Right cardiac atrium (tissue), 5 donors: ENCODE data around the gene LSM14A. TPM values are rescaled to one million over a fixed set of nuclear protein-coding genes. Genes with fewer than 3 reads are reported as not detected.
"Not testable (repeated sequence)": the region's sequence is repeated elsewhere in the genome, so short reads cannot be mapped to it uniquely, and the experiment has no call there.

Source experiments
- ATAC-seq, 2 donors: fragments of 200-7000 bp; cut with Tn5 transposase; one replicate each; pipeline versions ENCODE4 v1.8.0 to v1.9.1; 2020; ENCODE audit warnings: moderate library complexity in 2 of 2, mild to moderate bottlenecking in 1 of 2
- DNase-seq, 3 donors: peaks; one replicate each; pipeline ENCODE4 v3.0.0-alpha.2; 2020
- H3K27ac ChIP-seq: one replicate; pipeline ENCODE4 v1.5.1; 2013; ENCODE audit warnings: mild to moderate bottlenecking, low read length, control low read depth, moderate library complexity
- H3K27me3 ChIP-seq: one replicate; pipeline ENCODE4 v1.6.1; 2013; ENCODE audit not compliant: control insufficient read depth, insufficient read depth
- H3K4me1 ChIP-seq: one replicate; pipeline ENCODE4 v1.6.1; 2013; ENCODE audit warnings: low read length; ENCODE audit not compliant: control insufficient read depth, insufficient read depth
- H3K4me3 ChIP-seq: one replicate; pipeline ENCODE4 v1.5.1; 2013; ENCODE audit warnings: low read length, control low read depth
- H3K9me3 ChIP-seq: one replicate; pipeline ENCODE4 v1.6.1; 2013; ENCODE audit warnings: low read length; ENCODE audit not compliant: control insufficient read depth
- WGBS: extraction: QIAGEN DNeasy Blood & Tissue Kit; methylation state at CpG from one replicate; pipeline ENCODE4 v1.1.7; 2013; 5-methylcytosine and 5-hydroxymethylcytosine counted together
- intact Hi-C, 4 donors: fragments of 100-400 bp; cut with DNase I; formaldehyde crosslinking; loops; one replicate each; pipeline versions ENCODE4 v1.11.0 to v1.14.0; 2022 to 2023
- polyA plus RNA-seq: library from polyadenylated mRNA; stranded (reverse); fragments of 200-250 nt; gene quantifications from one replicate; pipeline ENCODE4 v1.2.3, GENCODE V29; 2013
- total RNA-seq, 4 donors: library from RNA; stranded (reverse); fragmentation: NEBNext Ultra II Directional; extraction: Animal tissue kit (Norgen Biotek cat#: 25700); gene quantifications; one replicate each; pipeline ENCODE4 v1.2.1, GENCODE V29; 2021
- donor health status: healthy with polysubstance abuse.
- donor health status: DM: no; HTN: yes; CAD: no.
- donor health status: DM: no; HTN: no; CAD: no.
- donor health status: DM: no; HTN: yes; CAD: no; lungs with severe emphysema.
- donor health status: DM: yes; HTN: yes; CAD: no.

Gene LSM14A
- total and polyA plus RNA-seq, 5 donors, result 50.7 to 91.4 (median 78.2) TPM

DNA sequence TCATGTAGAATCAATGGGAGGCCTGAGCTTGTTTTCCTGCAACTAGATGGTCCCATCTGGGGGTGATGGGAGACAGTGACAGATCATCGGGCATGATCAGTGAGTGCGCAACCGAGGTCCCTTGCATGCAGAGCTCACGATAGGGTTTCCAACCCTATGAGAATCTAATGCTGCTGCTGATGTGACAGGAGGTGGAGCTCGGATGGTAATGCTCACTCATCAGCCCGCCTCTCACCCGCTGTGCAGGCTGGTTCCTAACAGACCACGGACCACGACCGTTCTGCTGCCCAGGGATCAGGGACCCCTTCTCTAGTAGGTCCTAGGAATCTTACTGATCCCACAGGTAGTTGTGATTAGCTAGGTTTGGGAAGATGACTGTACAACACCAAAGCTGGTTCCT lies 58.5 kb downstream of the LSM14A start:
- WGBS, result 90% methylated on average over 10 of the region's 10 CpGs
- no peaks in the 10 kb centered on the region for H3K27me3 ChIP-seq
- DNase-seq (no peak), ATAC-seq (no peak)
- H3K27ac ChIP-seq, result no peak overlapping the region
- H3K9me3 ChIP-seq, result no peaks in the 10 kb centered on the region
- H3K4me1 ChIP-seq, result peaks cover 6% of the 10 kb centered on the region
- intact Hi-C loops, result no loop called here
- no peak overlapping the region for H3K4me3 ChIP-seq

DNA sequence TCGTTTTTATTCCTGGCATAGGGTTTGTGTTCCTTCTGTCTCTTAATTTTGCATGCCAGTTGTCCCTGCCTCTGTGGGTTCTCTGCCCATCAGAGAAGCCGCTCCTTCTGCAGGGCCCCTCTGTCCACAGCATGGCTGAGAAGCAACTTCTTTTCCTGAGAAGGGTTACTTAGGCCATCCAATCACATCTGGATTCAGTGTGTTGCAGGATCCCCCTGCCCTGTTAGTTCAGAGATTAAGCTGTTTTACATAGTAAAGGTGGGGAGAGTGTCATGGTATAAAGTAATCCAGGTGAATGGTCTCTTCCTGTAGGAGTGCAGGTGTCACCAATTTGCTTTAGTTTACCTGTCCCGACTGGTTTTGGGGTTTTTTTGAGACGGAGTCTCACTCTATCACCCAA lies 59.1 kb downstream of the LSM14A start:
- H3K4me1 ChIP-seq, result peaks cover 6% of the 10 kb centered on the region
- no peak overlapping the region for H3K4me3 ChIP-seq
- DNase-seq (no peak), ATAC-seq (no peak)
- no peaks in the 10 kb centered on the region for H3K9me3 ChIP-seq
- intact Hi-C loops, result no loop called here
- no peaks in the 10 kb centered on the region for H3K27me3 ChIP-seq
- 94% methylated on average over 4 of the region's 4 CpGs for WGBS
- H3K27ac ChIP-seq, result no peak overlapping the region

DNA sequence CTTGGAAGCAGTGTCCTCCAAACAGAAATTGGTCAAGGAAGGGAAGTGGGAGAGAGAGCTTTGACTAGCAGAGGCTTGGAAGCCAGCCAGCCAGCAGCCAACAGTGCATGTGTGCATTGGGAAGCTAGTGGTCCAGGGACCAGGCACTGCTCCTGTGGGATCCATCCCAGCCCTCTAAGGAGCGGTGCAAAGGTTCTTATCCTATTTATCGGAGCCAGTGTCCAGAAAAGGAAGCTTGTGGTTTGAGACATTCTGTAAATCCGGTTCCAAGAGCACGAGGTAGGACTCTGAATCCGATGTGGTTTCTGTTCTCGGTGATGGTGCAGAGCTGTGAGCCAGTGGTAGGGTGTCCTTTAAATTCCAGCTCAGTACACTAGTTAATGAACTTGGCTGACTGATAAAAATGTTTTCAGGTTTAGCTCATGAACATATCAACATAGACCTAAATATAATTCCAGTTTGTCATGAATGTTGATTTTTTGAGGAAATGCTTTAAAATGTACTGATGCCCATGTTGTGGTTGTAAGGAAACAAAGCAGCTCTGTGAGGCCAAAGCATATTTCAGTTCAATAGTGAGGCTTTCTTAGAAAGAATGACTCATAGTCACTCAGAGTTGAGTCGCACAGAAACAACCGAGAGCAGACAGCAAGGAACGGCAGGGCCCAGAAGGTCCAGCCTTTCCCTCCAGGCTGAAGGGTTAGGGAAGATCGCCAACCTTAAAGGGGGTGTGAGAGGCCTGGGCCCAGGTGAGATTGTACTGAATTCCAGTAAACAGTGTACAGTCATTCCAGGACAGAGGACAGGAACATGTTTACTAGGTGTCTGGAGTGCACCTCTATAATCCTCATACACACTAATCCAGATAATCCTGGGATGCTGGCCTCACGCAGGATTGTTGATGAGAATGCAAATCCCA lies 60.5 kb downstream of the LSM14A start:
- 29% methylated on average over 11 of the region's 11 CpGs for WGBS
- Histone ChIP-seq H3K4me1 (peaks cover 6% of the 10 kb centered on the region), H3K4me3 (no peak overlapping the region), H3K27ac (peak overlapping the region; percentile 80), H3K27me3 (no peaks in the 10 kb centered on the region), H3K9me3 (no peaks in the 10 kb centered on the region)
- intact Hi-C loops, result no loop called here
- DNase-seq, result peak; percentile 64 to 86 (median 65)
- peak; percentile 71 to 73 for ATAC-seq

DNA sequence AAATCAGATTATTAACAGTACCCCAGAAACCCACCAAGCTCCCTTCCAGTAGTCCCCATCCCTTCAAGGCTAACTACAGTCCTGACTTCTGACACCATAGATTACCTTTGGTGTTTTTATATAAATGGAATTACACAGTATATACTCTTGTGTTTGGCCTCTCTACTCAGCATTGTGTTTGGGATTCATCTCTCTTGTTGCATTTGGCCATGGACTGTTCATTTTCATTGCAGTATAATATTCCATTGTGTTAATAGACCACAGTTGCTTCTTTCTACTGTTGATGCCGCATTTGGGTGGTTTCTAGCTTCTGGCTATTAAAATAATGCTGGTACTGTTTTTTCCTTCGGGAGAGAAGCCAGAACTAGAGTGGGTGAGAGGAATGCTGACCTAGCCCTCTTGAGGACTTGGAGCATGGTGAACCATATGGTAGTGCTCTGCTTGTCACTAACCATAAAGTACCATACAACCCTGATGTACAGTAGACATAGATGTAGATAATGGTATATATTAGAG lies 63.2 kb downstream of the LSM14A start:
- 92% methylated on average over 2 of the region's 2 CpGs for WGBS
- no peak for ATAC-seq
- intact Hi-C loops, result no loop called here
- Histone ChIP-seq H3K9me3 (no peaks in the 10 kb centered on the region), H3K27ac (no peak overlapping the region), H3K27me3 (no peaks in the 10 kb centered on the region), H3K4me3 (no peak overlapping the region), H3K4me1 (peaks cover 6% of the 10 kb centered on the region)
- no peak for DNase-seq

DNA sequence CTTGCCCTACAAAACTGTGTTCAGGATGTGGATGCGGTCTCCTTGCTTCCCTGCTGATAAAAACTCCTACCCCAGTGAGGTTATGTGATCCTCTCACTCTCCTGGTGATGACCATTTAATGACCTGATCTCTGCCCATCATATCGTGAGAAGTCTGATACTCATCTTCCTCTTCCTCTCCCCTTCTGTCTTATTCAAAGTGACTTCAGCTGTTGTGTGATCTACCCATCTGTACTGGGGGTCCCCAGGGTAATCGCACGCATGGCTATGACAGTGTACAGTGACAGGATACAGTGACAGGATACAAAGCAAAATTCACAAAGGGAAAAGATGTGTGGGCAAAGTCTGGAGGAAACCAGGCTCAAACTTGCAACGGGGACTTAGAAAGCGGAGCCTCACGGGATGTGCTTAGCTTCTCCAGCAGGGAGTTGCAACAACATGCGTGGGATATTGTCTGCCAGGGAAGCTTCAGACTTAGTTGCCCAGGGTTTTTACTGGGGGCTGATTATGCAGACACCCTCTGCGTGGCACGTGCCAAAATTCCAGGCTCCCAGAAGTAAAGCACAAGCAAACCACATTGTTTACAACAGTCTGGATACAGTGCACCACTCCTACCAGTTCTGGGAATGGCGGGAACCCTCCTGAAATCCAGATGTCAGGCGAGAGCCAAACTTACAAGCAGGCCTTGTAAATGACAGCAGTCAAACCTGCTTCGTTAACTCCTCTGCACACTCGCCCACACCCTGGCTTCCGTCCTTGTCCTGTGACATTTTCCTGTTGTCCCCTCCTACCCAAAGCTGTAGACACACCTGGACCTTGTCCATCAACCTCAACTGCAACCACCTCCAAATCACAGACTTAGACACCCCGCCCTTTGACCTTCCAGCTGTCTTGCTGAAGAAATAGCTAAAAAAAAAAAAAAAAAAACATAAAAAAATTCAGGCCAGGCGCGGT lies 64.0 kb downstream of the LSM14A start:
- 69% methylated on average over 18 of the region's 18 CpGs for WGBS
- Histone ChIP-seq H3K9me3 (no peaks in the 10 kb centered on the region), H3K4me3 (no peak overlapping the region), H3K27ac (no peak overlapping the region), H3K27me3 (no peaks in the 10 kb centered on the region), H3K4me1 (peaks cover 6% of the 10 kb centered on the region)
- ATAC-seq, result no peak
- intact Hi-C loops, result no loop called here
- DNase-seq, result no peak

DNA sequence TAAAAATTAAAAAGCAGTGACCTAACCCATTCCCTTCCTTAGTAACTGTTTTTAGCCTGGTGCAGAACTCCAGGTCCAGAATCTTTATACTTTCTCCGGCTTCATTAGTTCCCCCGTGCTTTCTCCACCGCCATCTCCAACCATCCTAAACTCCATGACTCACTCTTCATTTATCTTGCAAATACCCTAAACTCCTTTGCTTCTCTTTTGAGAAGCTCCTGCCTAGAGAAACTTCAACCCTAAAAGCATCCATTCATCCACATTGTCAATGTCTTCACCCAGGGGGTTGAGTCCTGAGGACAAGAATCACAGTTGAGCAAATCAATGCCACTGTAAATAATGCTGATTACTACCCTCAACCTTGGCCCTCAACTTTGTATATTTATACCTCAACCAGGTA lies 65.0 kb downstream of the LSM14A start:
- Histone ChIP-seq H3K4me3 (no peak overlapping the region), H3K27me3 (no peaks in the 10 kb centered on the region), H3K9me3 (no peaks in the 10 kb centered on the region), H3K27ac (no peak overlapping the region), H3K4me1 (peaks cover 6% of the 10 kb centered on the region)
- WGBS, result 97% methylated on average over 3 of the region's 3 CpGs
- no peak for DNase-seq
- ATAC-seq, result no peak
- intact Hi-C loops, result no loop called here

DNA sequence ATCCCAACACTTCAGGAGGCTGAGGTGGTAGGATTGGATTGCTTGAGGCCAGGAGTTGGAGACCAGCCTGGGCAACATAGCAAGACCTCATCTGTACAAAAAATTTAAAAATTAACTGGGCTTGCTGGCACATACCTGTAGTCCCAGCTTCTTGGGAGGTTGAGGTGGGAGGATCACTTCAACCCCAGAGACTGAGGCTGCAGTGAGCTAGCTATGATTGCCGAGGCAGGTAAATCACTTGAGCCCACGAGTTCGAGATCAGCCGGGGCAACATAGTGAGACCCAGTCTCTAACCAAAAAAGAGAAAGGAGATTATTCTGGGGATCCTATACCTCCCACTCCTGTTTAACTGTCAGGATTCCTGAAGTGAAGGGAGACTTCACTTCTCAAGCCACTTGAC lies 65.6 kb downstream of the LSM14A start:
- Histone ChIP-seq H3K9me3 (no peaks in the 10 kb centered on the region), H3K4me3 (no peak overlapping the region), H3K27me3 (no peaks in the 10 kb centered on the region), H3K4me1 (peaks cover 2% of the 10 kb centered on the region), H3K27ac (no peak overlapping the region)
- intact Hi-C loops, result no loop called here
- ATAC-seq (no peak), DNase-seq (no peak)
- 96% methylated on average over 4 of the region's 4 CpGs for WGBS

DNA sequence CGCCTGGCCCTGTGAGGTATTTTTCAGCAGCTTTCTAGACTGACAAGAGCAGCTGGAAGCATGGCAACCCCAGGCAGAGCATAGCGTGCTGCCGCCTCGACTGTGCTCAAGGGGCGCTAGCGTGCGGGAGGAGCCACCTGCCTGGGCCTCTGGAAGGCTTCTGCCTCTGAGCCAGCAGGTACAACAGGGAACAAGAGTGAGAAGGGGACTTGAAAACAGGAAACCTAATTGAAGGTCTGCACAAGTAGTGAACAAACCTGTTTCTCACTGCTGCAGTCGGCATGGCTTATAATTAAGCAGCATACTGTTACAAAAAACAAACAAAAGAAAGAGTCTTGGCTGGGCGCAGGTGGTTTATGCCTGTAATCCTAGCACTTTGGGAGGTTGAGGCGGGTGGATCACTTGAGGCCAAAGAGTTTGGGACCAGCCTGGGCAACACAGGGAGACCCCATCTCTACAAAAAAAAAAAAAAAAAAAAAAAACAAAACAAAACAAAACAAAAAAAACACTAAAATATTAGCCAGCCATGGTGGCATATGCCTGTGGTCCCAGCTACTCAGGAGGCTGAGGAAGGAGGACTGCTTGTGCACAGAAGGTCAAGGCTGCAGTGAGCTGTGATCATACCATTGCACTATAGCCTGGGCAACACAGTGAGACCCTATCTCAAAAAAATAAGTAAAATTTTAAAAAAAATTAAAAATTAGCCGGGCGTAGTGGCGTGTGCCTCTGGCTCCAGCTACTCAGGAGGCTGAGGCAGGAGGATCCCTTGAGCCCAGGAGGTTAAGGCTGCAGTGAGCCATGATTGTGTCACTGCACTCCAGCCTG lies 69.4 kb downstream of the LSM14A start:
- H3K27ac ChIP-seq, result no peak overlapping the region
- H3K4me1 ChIP-seq, result no peaks in the 10 kb centered on the region
- no peak for DNase-seq
- H3K4me3 ChIP-seq, result no peak overlapping the region
- no peak for ATAC-seq
- H3K9me3 ChIP-seq, result no peaks in the 10 kb centered on the region
- WGBS, result 86% methylated on average over 13 of the region's 13 CpGs
- H3K27me3 ChIP-seq, result no peaks in the 10 kb centered on the region
- intact Hi-C loops, result no loop called here

DNA sequence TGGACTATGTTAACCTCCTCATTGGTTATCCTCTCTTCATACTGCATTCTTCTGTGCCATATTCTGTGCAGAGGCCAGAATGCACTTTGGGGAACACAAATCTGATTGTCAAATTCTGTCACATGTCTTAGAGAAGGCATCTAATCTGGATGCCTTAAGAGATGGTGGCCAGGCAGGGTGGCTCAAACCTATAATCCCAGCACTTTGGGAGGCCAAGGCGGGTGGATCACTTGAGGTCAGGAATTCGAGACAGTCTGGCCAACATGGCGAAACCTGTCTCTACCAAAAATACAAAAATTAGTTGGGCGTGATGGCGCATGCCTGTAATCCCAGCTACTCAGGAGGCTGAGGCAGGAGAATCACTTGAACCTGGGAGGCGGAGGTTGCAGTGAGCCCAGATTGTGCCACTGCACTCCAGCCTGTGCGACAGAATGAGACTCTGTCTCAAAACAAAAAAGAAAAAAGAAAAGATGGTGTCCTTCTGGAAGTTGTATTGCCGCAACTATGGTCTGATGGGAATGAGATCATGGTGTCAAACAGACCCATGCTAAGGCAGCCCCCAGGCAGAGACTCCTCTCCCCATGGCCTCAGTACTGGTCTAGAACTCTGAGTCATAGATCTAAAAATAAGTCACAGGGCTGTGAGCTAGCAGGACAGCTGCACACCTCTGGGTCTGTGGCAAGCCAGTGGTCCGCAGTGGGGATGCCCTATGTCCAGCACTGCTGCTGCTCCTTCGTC lies 71.0 kb downstream of the LSM14A start:
- DNase-seq, intact Hi-C loops, H3K27ac ChIP-seq: not testable (repeated sequence)

More for the DNA sequence above, 71.0 kb downstream of the LSM14A start:
- H3K4me3 ChIP-seq, H3K4me1 ChIP-seq, H3K9me3 ChIP-seq, H3K27me3 ChIP-seq: not testable (repeated sequence)
- 93% methylated on average over 10 of the region's 10 CpGs for WGBS
- ATAC-seq, result peak; percentile 77 to 81
